ENCODE data around the gene NPAS3.

Gene NPAS3

DNA sequence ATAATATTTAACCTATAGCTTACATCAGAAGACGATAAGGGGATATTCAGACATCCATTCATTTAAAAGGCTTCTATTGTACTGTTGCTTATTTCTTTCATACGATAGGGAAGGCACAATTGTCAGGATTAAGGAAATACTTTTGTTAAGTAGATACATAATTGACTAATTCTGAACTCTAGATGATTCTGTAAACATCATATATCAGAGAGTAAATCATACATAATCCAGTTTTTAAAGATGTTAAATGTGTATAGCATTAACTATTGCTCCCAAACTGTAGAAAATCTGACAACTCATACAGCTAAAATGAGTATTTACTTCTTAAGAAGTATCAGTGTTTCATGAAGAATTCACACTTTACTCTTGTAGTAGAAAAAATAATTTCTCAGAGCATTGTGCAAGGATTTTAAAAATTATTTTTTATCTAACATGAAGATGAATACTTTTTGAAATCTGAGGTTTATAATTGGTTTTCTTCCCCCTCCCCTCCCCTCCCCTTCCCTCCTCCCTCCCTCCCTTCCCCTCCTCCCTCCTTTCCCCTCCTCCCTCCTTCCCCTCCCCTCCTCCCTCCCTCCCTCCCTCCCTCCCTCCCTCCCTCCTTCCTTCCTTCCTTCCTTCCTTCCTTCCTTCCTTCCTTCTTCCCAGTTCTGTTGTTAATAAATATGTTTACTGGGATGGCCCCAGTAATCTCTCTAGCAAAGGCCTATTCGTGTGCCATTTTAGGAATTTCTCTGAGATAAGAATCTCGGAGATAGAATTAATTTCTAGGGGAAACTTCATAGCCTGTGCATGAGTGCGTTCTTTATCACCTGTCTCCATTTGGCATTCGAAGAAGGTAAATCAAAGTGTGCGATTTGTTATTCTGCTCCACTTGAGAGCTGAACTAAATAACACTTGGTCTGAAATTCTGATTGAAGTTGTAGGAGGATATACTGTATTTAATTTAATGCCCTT, 2.3 kb downstream of the NPAS3 start:
- no peak for DNase-seq

DNA sequence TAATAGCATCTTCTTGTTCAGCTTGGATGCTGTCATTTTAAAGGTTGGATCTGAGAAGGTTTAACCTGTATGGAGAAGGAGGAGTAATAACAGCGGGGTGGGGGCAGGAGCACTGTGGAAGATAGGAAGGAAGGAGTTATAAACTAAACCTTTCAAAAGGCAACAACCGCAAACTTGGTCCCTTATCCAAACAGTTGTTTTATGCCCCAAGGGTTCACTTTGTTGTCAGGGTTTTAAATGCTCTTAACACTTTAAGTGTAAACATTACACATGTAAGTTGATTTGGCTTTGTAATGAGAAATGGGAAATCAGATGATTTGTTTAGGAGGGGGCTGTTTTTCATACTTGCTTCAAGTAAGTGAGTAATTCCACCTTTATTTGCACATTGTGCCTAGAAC, 3.0 kb downstream of the NPAS3 start:
- DNase-seq = no peak

DNA sequence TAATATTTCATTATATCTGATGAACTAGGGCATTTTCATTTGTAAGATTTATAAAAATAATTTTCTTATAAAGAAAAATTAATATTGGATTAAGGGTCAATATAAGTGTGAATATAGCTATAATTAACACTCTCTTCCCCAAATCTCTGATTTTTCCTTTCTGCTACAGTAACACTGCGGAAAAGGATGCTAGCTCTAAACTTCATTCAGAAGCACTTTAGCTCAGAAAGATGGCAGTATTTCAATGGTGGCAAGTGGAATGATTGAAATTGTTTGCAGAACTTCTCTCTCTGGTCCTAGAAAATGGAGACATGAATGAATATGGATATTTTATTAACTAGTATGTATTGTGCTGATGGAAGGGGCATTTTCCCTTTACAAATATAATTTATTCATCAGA, 8.4 kb downstream of the NPAS3 start:
- no peak for DNase-seq

DNA sequence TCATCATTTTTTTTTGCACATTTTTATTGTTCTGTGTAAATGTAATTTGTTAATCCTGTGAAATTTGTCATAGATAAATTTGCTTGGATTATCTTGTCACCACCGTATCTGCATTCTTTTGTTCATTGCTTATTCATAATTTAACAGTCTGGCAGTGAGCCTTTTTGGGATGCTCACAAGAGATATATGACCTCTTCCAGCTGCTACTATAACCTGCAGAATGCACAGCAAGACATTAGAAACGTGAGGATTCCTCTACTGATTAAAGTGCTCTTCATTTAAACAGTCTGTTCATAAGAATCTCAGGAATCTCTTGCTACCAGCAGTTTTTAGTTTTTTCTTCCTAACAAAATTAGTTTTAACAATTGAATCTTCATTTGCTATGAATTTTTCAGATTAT, 9.1 kb downstream of the NPAS3 start:
- no peak for DNase-seq

DNA sequence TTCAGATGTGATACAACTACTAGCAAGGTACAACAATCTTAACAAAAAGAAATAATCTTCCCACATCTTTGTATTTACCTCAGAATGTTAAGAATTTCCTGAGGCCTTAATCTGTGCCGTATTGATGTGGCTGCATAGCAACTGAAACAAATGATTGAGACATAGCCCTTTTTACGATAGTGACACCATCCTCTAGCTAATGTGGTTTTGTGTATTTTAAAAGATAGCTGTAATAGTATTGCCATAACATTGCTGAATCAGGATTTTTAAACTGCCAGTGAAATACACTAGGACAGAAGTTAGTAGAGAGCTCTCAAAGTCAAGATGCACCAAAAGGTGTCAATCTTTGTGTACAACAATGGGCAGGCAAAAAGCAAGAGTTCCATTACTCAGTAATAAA, 11.9 kb downstream of the NPAS3 start:
- DNase-seq = no peak

DNA sequence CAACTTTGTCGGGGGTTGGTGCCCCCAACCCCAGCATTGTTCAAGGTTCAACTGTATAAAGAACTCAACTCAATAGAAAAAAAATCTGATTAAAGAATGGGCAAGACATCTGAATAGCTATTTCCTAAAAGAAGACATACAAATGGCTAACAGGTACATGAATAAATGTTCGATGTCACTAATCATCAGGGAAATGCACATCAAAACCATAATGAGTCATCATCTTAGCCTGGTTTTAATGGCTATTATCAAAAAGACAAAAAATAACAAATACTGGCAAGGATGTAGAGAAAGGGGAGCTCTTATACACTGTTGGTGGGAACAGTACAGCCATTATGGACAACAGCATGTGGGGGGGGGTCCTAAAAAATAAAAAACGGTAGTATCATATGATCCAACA, 28.7 kb downstream of the NPAS3 start:
- no peak for DNase-seq

DNA sequence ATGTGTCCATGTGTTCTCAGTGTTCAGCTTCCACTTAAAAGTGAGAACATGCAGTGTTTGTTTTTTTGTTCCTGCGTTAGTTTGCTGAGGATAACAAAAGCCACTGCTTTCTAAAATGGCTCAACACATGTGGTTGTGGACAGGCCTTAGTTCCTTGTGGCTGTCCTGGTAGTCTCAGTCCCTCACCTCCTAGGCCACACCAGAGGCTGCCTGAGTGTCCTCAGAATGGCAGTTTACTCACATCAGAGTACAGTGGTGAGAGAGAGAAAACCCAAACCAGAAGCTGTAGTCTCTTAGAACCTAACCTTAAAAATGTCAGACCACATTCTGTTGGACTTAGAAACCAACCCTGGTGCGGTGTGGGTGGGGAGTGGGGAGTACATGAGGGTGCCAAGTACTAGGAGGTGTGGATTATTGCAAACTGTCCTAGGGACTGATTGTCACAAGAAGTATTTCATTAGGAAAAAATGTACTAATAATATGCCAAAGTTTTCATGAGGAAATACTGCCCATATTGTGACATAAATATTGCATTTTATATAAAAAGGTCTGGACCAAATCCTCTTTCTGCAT, 30.4 kb downstream of the NPAS3 start:
- DNase-seq = no peak

DNA sequence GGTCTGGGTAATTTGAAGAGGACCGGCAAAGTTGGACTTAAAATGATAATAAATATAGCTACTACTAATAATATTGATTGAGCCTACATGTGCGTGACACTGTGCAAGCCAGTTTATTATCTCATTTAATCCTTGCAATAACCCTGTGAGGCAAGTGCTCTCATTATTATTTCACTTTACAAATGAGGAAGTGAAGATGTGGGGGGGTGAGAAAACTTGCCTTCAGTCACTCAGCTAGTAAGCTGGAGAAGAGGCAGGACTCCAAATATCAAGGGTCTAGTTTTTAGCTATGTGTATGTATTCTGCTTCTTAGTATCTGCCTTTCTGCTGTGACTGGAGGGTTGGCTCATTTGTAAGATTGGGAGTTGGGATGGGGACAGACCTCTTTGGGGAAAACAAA, 39.2 kb downstream of the NPAS3 start:
- no peak for DNase-seq

DNA sequence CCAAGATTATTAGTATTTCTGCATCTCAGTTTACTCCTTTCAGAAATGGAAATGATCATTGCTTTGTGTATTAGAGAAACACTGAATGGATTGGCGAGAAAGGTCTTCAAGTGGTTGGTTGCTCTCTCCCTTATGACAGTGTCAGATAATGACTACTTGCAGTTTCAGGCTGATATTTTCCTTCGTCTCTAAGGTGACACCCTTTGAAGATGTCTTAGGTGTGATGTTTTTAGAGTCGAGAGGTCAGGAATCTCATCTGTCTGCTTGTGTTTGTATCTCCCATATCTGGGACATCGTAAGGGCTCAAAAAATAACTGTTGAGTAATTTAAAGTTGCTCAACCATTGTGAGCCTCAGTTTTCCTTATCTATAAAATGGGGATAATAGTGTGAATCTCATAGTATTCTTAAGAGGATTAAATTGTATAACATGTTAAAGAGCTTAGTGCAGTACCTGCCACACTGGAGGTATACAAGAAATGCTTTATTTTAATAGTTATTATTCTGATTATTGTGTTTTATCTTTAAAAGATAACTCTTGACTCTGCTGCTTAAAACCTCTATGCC, 40.1 kb downstream of the NPAS3 start:
- DNase-seq = no peak

DNA sequence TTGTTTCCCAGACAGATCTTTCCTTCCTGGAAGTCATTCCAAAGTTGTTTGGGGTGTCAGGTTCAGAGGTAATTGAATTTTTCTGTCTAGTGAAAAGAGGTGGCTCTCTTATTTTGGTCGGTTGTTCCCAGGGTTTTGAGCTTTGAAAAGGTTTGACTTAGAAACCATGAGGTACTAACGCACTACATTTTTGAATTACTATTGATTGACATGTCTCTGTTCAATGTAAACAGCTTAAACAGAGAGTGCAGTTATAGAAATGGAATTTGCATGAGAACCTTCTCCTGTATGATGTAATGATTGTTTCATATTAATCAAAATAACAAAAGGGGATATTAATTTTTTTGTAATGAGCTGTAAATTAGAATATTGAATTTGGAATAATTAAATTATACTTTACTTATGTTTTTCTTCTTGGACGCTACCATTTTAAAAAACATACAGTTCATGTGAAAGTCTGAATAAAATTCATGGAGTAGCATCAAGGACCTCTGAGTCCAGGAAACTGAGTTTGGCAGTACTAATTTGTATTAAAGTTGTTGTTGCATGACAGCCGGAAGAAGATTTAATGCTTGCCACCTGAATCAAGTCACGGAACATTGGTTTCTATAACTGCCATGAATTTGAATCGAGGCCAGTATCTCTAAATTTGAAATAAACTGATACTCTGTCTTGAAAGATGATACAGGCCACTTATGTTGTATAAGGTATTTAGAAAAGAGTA, 41.7 kb downstream of the NPAS3 start:
- peak; percentile 36 for DNase-seq

DNA sequence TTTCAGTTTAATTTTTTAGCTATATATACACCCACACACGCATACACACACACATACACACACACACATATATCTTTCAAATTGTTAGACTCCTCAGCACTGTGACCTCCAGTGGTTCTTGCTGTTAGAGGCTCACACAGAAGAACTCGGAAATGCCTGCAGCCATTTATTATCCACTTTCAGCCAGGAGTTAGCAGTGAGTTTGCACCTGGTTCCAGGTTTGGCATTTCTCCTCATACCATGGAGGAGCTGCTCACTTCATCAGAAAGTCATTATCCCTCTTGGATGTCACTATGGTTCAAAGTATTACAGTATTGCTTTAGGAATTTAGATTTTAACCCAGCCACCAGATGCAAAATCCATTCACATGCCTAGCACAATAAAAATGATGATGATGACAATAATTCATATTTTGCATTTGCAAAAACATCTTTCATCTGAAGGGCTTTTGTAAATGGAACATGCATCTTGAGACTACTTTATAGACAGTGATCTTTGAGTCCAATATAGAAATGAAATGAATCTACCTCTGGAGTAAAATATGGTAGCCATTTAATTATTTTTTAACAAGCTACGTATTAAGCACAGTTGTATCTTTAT, 42.3 kb downstream of the NPAS3 start:
- DNase-seq = peak; percentile 36

DNA sequence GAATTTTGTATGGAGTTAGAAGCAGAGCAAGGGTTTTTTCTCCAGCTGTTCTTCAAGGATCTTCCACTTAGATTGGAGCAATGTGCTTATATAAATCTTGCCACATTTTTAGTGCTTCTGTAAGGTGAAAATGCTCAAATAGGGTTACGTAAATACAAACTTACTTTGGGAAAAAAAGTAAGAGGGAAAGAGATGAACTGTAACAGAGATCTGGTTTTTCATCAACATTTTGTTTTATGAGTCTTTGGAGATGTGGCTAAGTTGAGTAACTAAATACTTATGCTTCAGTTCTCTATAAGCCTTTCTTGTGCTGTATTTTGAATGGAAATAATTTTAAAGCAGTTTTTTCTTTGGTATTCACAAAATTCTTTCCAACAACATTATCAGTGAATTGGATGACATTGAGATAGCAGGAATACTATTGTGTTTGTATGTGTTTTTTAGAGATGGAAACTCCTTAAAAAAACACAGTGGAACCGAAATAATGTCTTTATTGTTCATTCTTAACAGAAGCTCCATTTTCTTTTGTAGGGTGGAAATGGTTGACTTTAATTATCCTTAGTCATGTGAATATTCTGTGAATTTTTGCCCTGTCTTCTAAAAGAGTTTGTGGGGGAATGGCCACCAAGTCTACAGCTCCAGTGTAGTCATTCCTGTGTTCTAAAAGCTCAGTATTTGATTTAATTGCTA, 45.7 kb downstream of the NPAS3 start:
- DNase-seq = no peak

DNA sequence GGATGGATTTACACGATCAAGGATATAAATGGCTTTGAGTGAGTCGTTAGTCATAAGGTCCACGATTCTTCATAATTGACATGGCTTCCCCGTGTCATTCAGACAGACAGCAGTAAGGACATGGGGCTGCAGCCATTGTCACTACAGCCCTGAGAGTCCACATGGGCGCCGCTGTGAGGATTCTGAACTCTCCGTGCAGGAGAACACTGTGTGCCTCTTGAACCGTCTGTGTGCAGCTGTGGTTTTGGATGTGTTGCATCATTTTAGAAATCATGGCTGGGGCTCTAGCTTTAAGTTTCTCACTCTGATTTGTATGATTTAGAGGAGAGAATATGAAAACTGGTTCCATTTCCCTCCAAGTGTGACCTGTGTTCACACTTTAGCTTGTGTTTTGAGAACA, 47.2 kb downstream of the NPAS3 start:
- DNase-seq = no peak

DNA sequence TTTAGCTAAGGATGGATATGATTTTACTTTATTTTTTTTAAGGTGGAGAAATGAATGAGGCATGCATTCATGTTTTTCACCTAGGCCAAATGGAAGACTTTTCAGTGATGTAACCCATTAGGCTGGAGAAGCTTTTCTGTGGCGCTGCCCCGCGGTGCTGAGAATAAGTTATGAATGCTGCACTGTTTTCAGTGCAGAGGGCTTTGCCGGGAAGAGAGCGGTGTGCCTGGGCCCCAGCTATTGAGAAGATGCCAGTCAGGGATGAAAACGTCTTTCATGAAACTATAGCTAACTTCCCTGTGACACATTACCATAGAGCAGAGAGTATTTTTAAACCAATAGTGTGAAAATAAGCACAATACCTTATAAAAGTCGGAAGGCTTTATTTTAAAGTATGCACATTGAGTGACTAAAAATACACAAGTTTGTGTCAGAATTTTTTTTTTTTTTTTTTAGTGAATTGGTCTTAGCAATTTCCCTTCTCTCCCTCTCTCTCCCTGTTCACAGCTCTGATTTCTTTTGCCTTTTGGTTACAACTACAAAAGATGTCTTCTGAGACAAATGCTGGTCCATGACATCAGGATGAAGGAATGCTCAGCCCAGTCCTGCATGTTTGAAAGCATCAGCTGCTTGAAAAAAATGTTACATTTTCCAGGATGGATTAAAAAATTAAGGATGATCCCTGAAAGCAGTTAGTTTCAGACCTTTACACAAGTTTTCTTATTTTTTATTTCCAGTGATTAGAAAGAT, 48.3 kb downstream of the NPAS3 start:
- DNase-seq = no peak

DNA sequence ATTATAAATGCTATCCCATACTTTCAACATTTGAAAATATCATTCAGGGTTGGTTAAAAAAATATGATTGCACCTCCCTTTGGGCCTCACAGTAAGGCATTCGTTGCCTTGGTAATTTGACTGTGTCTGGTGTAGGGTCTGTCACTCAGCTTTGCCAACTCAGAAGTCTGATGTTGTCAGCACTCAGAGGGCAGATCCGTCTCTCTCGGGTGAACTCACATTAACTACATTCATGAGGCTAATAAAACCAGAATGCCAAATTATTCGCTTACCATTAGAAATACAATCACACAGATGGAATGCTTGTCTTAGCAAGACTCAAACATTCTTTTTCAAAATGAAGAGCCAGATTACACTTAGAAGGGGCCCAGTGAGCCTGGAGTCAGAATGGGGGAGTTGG, 53.0 kb downstream of the NPAS3 start:
- DNase-seq = no peak

DNA sequence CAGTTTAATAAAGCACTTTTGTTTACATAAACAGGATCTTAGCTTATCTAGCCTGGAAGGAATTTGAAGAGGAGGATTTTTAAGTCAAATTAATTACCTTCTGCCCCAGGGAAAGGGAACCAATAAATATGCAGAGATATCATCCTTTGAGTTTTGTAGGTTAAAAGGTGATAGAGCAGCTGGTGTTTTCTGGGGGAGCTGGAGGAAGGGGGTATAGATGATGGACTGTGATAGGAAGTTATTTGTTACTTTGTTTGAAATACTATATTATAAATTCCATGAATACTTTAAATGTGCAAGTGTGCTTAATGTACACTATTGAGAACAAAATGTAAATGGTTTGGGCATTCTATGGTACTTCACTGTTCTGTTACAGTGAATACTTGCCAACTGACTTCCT, 55.2 kb downstream of the NPAS3 start:
- DNase-seq = no peak

DNA sequence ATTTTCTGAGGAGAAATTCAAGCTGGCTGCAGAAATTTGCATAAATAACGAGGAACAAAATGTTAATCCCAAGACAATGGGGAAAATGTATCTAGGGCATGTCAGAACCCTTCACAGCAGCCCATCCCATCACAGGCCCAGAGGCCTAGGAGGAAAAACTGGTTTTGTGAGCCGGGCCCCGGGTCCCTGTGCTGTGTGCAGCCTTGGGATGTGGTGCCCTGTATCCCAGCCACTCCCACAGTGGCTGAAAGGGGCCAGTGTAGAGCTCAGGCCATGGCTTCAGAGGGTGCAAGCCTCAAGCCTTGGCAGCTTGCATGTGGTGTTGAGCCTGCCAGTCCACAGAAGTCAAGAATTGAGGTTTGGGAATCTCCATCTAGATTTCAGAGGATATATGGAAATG, 57.7 kb downstream of the NPAS3 start:
- DNase-seq = no peak

DNA sequence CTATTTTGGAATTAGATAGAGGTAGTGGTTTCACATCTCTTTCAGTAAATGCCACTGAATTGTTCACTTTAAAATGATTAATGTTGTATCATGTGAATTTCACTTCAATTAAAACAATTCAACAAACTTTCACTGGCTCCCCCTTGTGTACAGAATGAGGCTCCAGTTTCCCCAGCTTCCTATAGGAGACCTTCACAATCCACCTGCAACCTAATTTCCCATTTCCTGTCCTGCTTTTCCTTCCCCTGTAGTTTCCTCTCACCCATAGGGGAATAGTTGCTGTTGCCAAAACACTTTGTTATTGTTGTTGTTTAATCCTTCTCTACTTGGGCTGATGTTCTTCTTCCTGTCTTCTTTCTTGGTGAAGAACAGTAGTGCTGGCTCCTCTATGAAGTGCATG, 59.8 kb downstream of the NPAS3 start:
- DNase-seq = no peak

DNA sequence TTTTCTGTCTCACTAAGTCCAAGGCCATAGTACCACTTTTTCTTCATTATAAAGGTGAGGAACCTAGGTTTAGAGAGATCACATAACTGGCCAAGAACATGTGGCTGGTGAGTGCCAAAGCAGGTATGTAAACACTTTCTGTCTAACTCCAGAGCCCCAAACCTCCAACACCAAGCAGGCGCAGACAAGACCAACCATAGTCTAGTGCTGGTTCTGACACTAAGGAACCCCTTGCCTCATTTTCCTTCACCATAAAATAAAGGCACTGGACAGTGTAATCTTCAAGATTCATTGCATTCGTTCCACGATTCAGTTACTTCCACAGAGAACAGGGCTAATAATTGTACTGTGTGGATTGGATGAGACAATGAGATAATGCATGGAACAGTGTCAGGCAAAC, 71.0 kb downstream of the NPAS3 start:
- DNase-seq = no peak

DNA sequence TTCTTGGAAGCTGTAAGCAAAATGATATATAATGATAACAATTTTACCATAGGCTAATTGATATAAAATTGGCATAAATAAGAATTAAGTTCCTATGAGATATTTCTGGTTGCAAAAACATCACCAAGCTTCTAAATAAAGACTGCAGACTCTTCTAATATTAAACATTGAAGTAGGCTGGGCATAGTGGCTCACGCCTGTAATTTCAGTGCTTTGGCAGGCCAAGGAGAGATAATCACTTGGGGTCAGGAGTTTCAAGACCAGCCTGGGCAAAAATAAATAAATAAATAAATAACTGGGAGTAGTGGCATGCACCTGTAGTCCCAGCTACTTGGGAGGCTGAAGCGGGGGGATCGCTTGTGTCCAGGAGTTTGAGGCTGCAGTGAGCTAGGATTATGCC, 71.8 kb downstream of the NPAS3 start:
- no peak for DNase-seq

DNA sequence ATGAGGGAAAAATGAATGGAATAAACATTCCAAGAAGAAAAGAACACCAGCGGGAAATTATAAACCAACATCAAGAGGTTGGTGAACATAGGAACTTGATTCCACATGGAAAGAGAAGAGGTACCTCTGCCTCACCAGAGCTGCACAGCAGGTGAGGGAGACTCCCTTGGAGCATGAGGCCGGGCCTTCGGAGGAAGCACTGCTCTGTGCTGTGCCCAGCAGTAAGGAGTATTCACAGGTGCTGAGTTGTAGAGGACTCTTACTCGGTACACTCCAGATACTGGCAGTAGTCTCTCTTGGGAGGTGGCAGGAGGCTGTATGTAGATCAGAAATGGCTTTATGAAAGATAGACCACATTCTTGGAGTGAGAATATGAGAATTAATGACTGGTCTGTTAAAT, 76.0 kb downstream of the NPAS3 start:
- DNase-seq = no peak

DNA sequence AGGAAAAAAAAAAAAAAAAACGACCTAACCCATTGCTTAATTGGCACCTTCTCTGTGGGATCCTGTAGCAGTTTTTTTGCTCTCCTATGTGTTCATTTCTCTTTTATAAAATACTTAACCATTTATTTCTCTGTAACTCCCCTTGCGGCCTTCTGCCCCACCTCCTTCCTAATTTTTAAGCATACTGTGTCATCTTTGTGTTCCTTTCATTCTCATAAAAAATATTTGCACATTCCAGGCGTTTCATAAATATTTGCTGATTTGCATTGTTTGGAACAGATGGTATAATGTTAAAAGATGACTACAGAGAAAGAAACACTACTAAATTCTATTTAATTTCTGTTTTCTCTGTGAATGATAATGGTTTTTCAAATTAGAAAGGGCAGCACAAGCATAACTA, 77.9 kb downstream of the NPAS3 start:
- no peak for DNase-seq
